H1 (cell line): ENCODE data around the gene MAPKAP1. TPM values are rescaled to one million over a fixed set of nuclear protein-coding genes. Genes with fewer than 3 reads are reported as not detected.

Source experiments
- CTCF ChIA-PET: fragments of 300-600 bp; sonication (Branson Sonifier 250); formaldehyde crosslinking; loops from one replicate; lab custom pipeline; 2021; ENCODE audit not compliant: partially characterized antibody; lab: Charles Lee
- POLR2A ChIA-PET: fragments of 300-600 bp; sonication (Branson Sonifier 250); formaldehyde crosslinking; loops from one replicate; lab custom pipeline; 2021; ENCODE audit warnings: inconsistent platforms; ENCODE audit not compliant: partially characterized antibody; lab: Charles Lee
- DNase-seq, 2 experiments: peaks; one replicate each; pipeline versions ENCODE4 v3.0.0 to v3.0.0-alpha.2; 2010 to 2022; ENCODE audit warnings: low spot score in 2 of 2, low read depth in 1 of 2, mixed read lengths in 1 of 2
- FAIRE-seq: peaks from 2 replicates; lab custom pipeline; 2011; peaks lifted over from hg19 to GRCh38; lab: Jason Lieb, UNC
- H2AFZ ChIP-seq: 2 replicates; pipeline ENCODE4 v1.8.1; 2012; ENCODE audit warnings: low read length, inconsistent platforms
- H2AK5ac ChIP-seq: 2 replicates; pipeline ENCODE4 v1.6.1; 2013; ENCODE audit warnings: low read depth, low read length
- H2BK120ac ChIP-seq: replicated peaks from 2 replicates; pipeline ENCODE3; 2013; ENCODE audit warnings: low read depth, low read length, inconsistent platforms
- H2BK12ac ChIP-seq: 2 replicates; pipeline ENCODE4 v1.6.1; 2013; ENCODE audit warnings: low read depth, low read length
- H2BK15ac ChIP-seq: 2 replicates; pipeline ENCODE4 v1.6.1; 2013; ENCODE audit warnings: low read length
- H2BK20ac ChIP-seq: 2 replicates; pipeline ENCODE4 v1.6.1; 2013; ENCODE audit warnings: low read length
- H2BK5ac ChIP-seq: 2 replicates; pipeline ENCODE4 v1.6.1; 2013; ENCODE audit warnings: low read depth, low read length
- H3K14ac ChIP-seq: 2 replicates; pipeline ENCODE4 v1.6.1; 2013; ENCODE audit warnings: inconsistent platforms; ENCODE audit not compliant: insufficient read length
- H3K18ac ChIP-seq: 2 replicates; pipeline ENCODE4 v1.6.1; 2013; ENCODE audit warnings: low read length; ENCODE audit errors: extremely low read depth
- H3K23ac ChIP-seq: 2 replicates; pipeline ENCODE4 v1.6.1; 2013; ENCODE audit warnings: inconsistent platforms; ENCODE audit not compliant: insufficient read length
- H3K23me2 ChIP-seq: 2 replicates; pipeline ENCODE4 v1.6.1; 2013; ENCODE audit warnings: low read depth, low read length
- H3K27ac ChIP-seq: 2 replicates; pipeline ENCODE4 v1.6.1; 2011; ENCODE audit warnings: low read depth, low read length, inconsistent platforms
- H3K27me3 ChIP-seq, 4 experiments: replicated peaks in 1 of 4; 1 replicate in 1 of 4; 2 replicates in 3 of 4; pipeline versions ENCODE4 v1.6.1 to v1.8.1; 2011 to 2013; ENCODE audit warnings: low read length in 3 of 4, mild to moderate bottlenecking in 3 of 4, inconsistent platforms in 2 of 4, mixed read lengths in 2 of 4, moderate library complexity in 1 of 4; ENCODE audit not compliant: control insufficient read depth in 3 of 4, insufficient read depth in 3 of 4; ENCODE audit errors: extremely low read depth in 1 of 4
- H3K36me3 ChIP-seq, 4 experiments: 2 replicates each; pipeline versions ENCODE4 v1.6.1 to v1.8.1; 2011 to 2013; ENCODE audit warnings: mild to moderate bottlenecking in 4 of 4, low read length in 3 of 4, moderate library complexity in 2 of 4, control low read depth in 1 of 4, inconsistent platforms in 1 of 4; ENCODE audit not compliant: insufficient read depth in 4 of 4, control insufficient read depth in 2 of 4
- H3K4ac ChIP-seq: replicated peaks from 2 replicates; pipeline ENCODE3; 2013; ENCODE audit warnings: low read length, low read depth, mixed read lengths, inconsistent platforms; ENCODE audit not compliant: insufficient read length
- H3K4me1 ChIP-seq, 4 experiments: replicated peaks in 1 of 4; 1 replicate in 1 of 4; 2 replicates in 3 of 4; pipeline versions ENCODE4 v1.6.1 to v1.8.1; 2011 to 2013; ENCODE audit warnings: low read length in 3 of 4, inconsistent platforms in 2 of 4, mixed read lengths in 1 of 4; ENCODE audit not compliant: insufficient read depth in 4 of 4, control insufficient read depth in 3 of 4
- H3K4me2 ChIP-seq, 2 experiments: 2 replicates each; pipeline versions ENCODE4 v1.6.1 to v1.8.1; 2011 to 2013; ENCODE audit warnings: low read depth in 2 of 2, low read length in 2 of 2, control low read depth in 1 of 2, inconsistent platforms in 1 of 2, mild to moderate bottlenecking in 1 of 2; ENCODE audit not compliant: insufficient read depth in 1 of 2
- H3K4me3 ChIP-seq, 4 experiments: fragments of 200-600, 300-600 bp in 1 of 4; sonication (generic), shearing (Covaris generic), sonication (Bioruptor Twin) in 1 of 4; 2 replicates each; pipeline versions ENCODE4 v1.5.1 to v1.8.1; 2011 to 2016; ENCODE audit warnings: low read length in 4 of 4, low read depth in 3 of 4, control low read depth in 2 of 4, inconsistent platforms in 2 of 4, mild to moderate bottlenecking in 2 of 4, mixed read lengths in 1 of 4, moderate library complexity in 1 of 4; ENCODE audit not compliant: insufficient read depth in 2 of 4; ENCODE audit errors: extremely low read depth in 1 of 4
- H3K56ac ChIP-seq: replicated peaks from 2 replicates; pipeline ENCODE3; 2013; ENCODE audit warnings: low read depth, mild to moderate bottlenecking, mixed read lengths, low read length, inconsistent platforms; ENCODE audit not compliant: insufficient read length
- H3K79me1 ChIP-seq: 2 replicates; pipeline ENCODE4 v1.6.1; 2013; ENCODE audit warnings: low read depth, low read length, control low read depth
- H3K79me2 ChIP-seq, 2 experiments: 2 replicates each; pipeline versions ENCODE4 v1.6.1 to v1.8.1; 2012 to 2013; ENCODE audit warnings: low read length in 2 of 2, mild to moderate bottlenecking in 2 of 2, inconsistent platforms in 1 of 2; ENCODE audit not compliant: insufficient read depth in 2 of 2, control insufficient read depth in 1 of 2
- H3K9ac ChIP-seq, 4 experiments: replicated peaks in 1 of 4; 1 replicate in 1 of 4; 2 replicates in 3 of 4; pipeline versions ENCODE4 v1.6.1 to v1.8.1; 2011 to 2013; ENCODE audit warnings: low read depth in 3 of 4, low read length in 3 of 4, control low read depth in 2 of 4, mild to moderate bottlenecking in 2 of 4, moderate library complexity in 2 of 4, inconsistent platforms in 1 of 4; ENCODE audit errors: extremely low read depth in 1 of 4
- H3K9me3 ChIP-seq, 2 experiments: 2 replicates each; pipeline versions ENCODE4 v1.6.1 to v1.8.1; 2012 to 2013; ENCODE audit warnings: mild to moderate bottlenecking in 2 of 2, moderate library complexity in 2 of 2, control low read depth in 1 of 2, inconsistent platforms in 1 of 2, low read depth in 1 of 2, low read length in 1 of 2, mixed read lengths in 1 of 2; ENCODE audit not compliant: insufficient read depth in 2 of 2
- H4K20me1 ChIP-seq, 2 experiments: replicated peaks in 1 of 2; 2 replicates each; pipeline versions ENCODE3 to v1.8.1; 2011 to 2013; ENCODE audit warnings: inconsistent platforms in 2 of 2, low read length in 2 of 2, mild to moderate bottlenecking in 1 of 2; ENCODE audit not compliant: insufficient read depth in 2 of 2, control insufficient read depth in 1 of 2
- H4K5ac ChIP-seq: 2 replicates; pipeline ENCODE4 v1.6.1; 2013; ENCODE audit warnings: low read length, low read depth, mixed read lengths, inconsistent platforms; ENCODE audit not compliant: insufficient read length
- H4K8ac ChIP-seq: 2 replicates; pipeline ENCODE4 v1.8.0; 2013; ENCODE audit warnings: mild to moderate bottlenecking, moderate library complexity, low read length, inconsistent platforms; ENCODE audit not compliant: insufficient read depth; ENCODE audit errors: extremely low read depth
- H4K91ac ChIP-seq: replicated peaks from 2 replicates; pipeline ENCODE3; 2013; ENCODE audit warnings: low read length, mixed read lengths, inconsistent platforms; ENCODE audit not compliant: insufficient read length
- EP300 ChIP-seq, 2 experiments: IDR thresholded peaks; 1 replicate in 1 of 2; 2 replicates in 1 of 2; pipeline ENCODE4 v1.6.1; 2011 to 2012; ENCODE audit warnings: low read depth in 2 of 2, low read length in 2 of 2, mild to moderate bottlenecking in 2 of 2, borderline replicate concordance in 1 of 2, inconsistent platforms in 1 of 2, moderate library complexity in 1 of 2
- HDAC2 ChIP-seq, 2 experiments: fragments of 300-600 bp in 1 of 2; sonication (generic) in 1 of 2; IDR thresholded peaks; 2 replicates each; pipeline ENCODE4 v1.6.1; 2011 to 2012; ENCODE audit warnings: low read depth in 2 of 2, low read length in 2 of 2, mild to moderate bottlenecking in 2 of 2, moderate library complexity in 2 of 2, borderline replicate concordance in 1 of 2, inconsistent platforms in 1 of 2
- RNF2 ChIP-seq: fragments of 200-900, 300-1000 bp; sonication (generic); IDR thresholded peaks from 2 replicates; pipeline ENCODE4 v1.7.1; 2016; ENCODE audit warnings: borderline replicate concordance, low read depth, mild to moderate bottlenecking, antibody characterized with exemption, low read length; ENCODE audit not compliant: poor library complexity, severe bottlenecking; ENCODE audit errors: missing control alignments
- SUZ12 ChIP-seq: fragments of 200-600 bp; sonication (generic); IDR thresholded peaks from 2 replicates; pipeline ENCODE4 v1.6.1; 2012; ENCODE audit warnings: mild to moderate bottlenecking, inconsistent platforms, low read length, moderate library complexity, mixed read lengths
- TAF1 ChIP-seq: IDR thresholded peaks from 2 replicates; pipeline ENCODE4 v1.6.1; 2011; ENCODE audit warnings: mild to moderate bottlenecking, low read depth, low read length
- TAF7 ChIP-seq: optimal IDR thresholded peaks from 2 replicates; pipeline ENCODE3; 2011; ENCODE audit warnings: low read depth, mild to moderate bottlenecking, inconsistent platforms, low read length, moderate library complexity, borderline replicate concordance
- TCF12 ChIP-seq: IDR thresholded peaks from 2 replicates; pipeline ENCODE4 v1.6.1; 2011; ENCODE audit warnings: low read depth, mild to moderate bottlenecking, low read length
- WGBS, 2 experiments: shearing (Covaris generic) in 1 of 2; methylation state at CpG; one replicate each; pipeline versions ENCODE4 v1.1.6 to v1.1.7; 2013 to 2015; ENCODE audit warnings: low lambda C conversion rate in 2 of 2, mixed read lengths in 2 of 2, inconsistent platforms in 1 of 2, low coverage in 1 of 2, missing lambda C conversion rate in 1 of 2; ENCODE audit not compliant: insufficient replicate concordance in 2 of 2, insufficient coverage in 1 of 2, insufficient read length in 1 of 2; ENCODE audit errors: extremely low coverage in 1 of 2, missing lambda C conversion rate in 1 of 2; 5-methylcytosine and 5-hydroxymethylcytosine counted together
- polyA plus RNA-seq, 7 experiments: library from polyadenylated mRNA; depleted of rRNA in 3 of 7; stranded (reverse) in 5 of 7; unstranded in 2 of 7; fragments of >200 nt in 5 of 7; fragments of 200-250 nt in 2 of 7; gene quantifications; 1 replicate in 5 of 7; 2 replicates in 1 of 7; 4 replicates in 1 of 7; pipeline versions ENCODE4 v1.2.1 to v1.2.3, GENCODE V29; 2011 to 2013; ENCODE audit warnings: missing spikeins in 2 of 7, mixed read lengths in 2 of 7
- total RNA-seq: library from RNA; stranded (reverse); fragmentation: NEBNext Ultra II Directional; extraction: Animal tissue kit (Norgen Biotek cat#: 25700); gene quantifications from 2 replicates; pipeline ENCODE4 v1.2.1, GENCODE V29; 2021
- TF ChIP-seq, protein P1 (sequence below): IDR thresholded peaks from 2 replicates; pipeline ENCODE4 v1.6.1; 2012; ENCODE audit warnings: inconsistent platforms

The MAPKAP1 gene
- total and polyA plus RNA-seq, 2 of the 8 experiments (the other 6 are each of a cell fraction or from before 2014, with no cell fraction given) = 79.2 to 140 TPM

DNA sequence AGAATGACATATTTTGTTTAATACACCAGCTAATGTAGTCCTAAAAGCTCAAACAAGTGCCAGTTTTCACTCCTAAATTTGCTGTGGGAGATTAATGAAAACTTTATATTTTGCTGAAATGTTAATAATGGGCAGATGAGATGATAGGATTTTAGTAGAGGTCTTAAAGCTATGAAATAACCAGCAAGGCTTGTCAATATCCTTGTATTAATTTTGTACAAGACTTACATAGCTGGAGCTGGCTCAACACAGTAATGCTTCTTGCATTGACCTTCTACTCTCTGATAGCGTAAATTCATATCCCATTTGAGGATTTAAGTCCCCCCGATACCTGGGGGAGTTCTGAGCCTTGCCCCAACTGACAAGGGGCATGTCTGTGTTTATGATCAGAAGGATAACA, 219.2 kb downstream of the MAPKAP1 start:
- Histone ChIP-seq H2BK12ac (no peak overlapping the region), H3K4me1 (peaks cover 0 to 3% (median under 1%) of the 10 kb centered on the region in 4 experiments; a peak in 3 of 7 replicates), H3K79me2 (no peaks in the 10 kb centered on the region), H3K23ac (no peak overlapping the region), H2AK5ac (no peak overlapping the region), H2BK15ac (no peak overlapping the region), H3K36me3 (no peaks in the 10 kb centered on the region), H2BK120ac (no peak overlapping the region), H4K5ac (no peak overlapping the region), H4K20me1 (peaks cover 0 to 5% of the 10 kb centered on the region in 2 experiments), H3K18ac (no peak overlapping the region), H2AFZ (no peak overlapping the region), H2BK5ac (no peak overlapping the region), H4K91ac (no peak overlapping the region), H3K14ac (no peak overlapping the region), H3K4ac (no peak overlapping the region), H3K9me3 (no peaks in the 10 kb centered on the region), H3K27ac (no peak overlapping the region), H3K56ac (no peak overlapping the region), H3K27me3 (no peaks in the 10 kb centered on the region), H2BK20ac (no peak overlapping the region), H4K8ac (no peak overlapping the region), H3K4me2 (no peak overlapping the region), H3K4me3 (no peak overlapping the region), H3K79me1 (no peaks in the 10 kb centered on the region; the same call in 1 of the 2 replicates), H3K9ac (no peak overlapping the region), H3K23me2 (no peaks in the 10 kb centered on the region)
- CTCF ChIA-PET = interaction anchor here (1.2 to 1.3 kb wide), 2 partner anchors 13 to 15 kb away, joined by 3 to 4 read pairs; no protein-coding TSS in a partner anchor
- POLR2A ChIA-PET = no interaction called here
- DNase-seq = no peak
- TF ChIP-seq TCF12 (no peak), HDAC2 (IDR thresholded peaks at IDR 0.05; ENCODE audit: borderline replicate concordance in 1 of 2, low read depth in 2 of 2, low read length in 2 of 2) (no peak), TAF1 (no peak), RNF2 (no peak), EP300 (IDR thresholded peaks at IDR 0.05; ENCODE audit: borderline replicate concordance in 1 of 2, low read depth in 2 of 2, low read length in 2 of 2) (no peak), TAF7 (no peak), SUZ12 (no peak)
- TF ChIP-seq, protein P1, sequence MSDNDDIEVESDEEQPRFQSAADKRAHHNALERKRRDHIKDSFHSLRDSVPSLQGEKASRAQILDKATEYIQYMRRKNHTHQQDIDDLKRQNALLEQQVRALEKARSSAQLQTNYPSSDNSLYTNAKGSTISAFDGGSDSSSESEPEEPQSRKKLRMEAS = no peak
- no peak for FAIRE-seq
- WGBS, 2 experiments = 97% methylated on average over 2 of the region's 2 CpGs; no CpG with 5 or more reads in 1 of the 2 experiments
